Right ventricle myocardium superior (tissue), 1 donor: Measurements from ENCODE around the gene IL22RA2. TPM values are rescaled to one million over a fixed set of nuclear protein-coding genes. Genes with fewer than 3 reads are reported as not detected.

ENCODE experiments used
- ATAC-seq: fragments of 200-7000 bp; cut with Tn5 transposase; one replicate; pipeline ENCODE4 v1.9.1; 2020; ENCODE audit warnings: mild to moderate bottlenecking; ENCODE audit not compliant: poor library complexity
- DNase-seq: peaks from one replicate; pipeline ENCODE4 v3.0.0-alpha.2; 2020
- intact Hi-C: fragments of 100-400 bp; cut with DNase I; formaldehyde crosslinking; loops from one replicate; pipeline ENCODE4 v1.11.2; 2022
- total RNA-seq: library from RNA; stranded (reverse); fragmentation: NEBNext Ultra II Directional; extraction: Animal tissue kit (Norgen Biotek cat#: 25700); gene quantifications from one replicate; pipeline ENCODE4 v1.2.1, GENCODE V29; 2021
- donor health status: DM: no; HTN: yes; CAD: no; lungs with severe emphysema.

IL22RA2 gene
- total RNA-seq, 1 donor from 2014 or later = not detected

- intact Hi-C loops = no loop called here
- no peak for ATAC-seq
- DNase-seq = no peak
Observed at GRCh38 chr6:137148306-137149034, 25.0 kb downstream of the IL22RA2 start.

DNA sequence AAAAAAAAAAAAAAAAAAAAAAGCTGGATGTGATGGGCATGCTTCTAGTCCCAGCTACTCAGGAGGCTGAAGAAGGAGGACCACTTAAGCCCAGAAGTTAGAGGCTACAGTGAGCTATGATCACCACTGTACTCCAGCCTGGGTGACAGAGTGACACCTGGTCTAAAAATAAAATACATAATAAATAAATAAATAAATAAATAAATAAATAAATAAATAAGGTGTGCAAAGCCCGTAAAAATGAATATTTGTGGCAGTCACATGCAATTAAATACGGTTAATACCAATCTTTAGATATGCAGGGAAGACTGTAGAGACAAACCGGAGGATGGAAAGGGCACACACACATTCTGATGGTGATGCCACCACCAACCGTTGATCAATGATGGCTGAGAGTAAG lies 26.2 kb downstream of the IL22RA2 start:
- no peak for DNase-seq
- no peak for ATAC-seq
- intact Hi-C loops = no loop called here

- DNase-seq = no peak
- no peak for ATAC-seq
- intact Hi-C loops = no loop called here
Observed at GRCh38 chr6:137146206-137146605, 27.2 kb downstream of the IL22RA2 start.

GRCh38 chr6:137145421-137145820 lies 28.0 kb downstream of the IL22RA2 start:
- DNase-seq (no peak), ATAC-seq (no peak)
- intact Hi-C loops = no loop called here

DNA sequence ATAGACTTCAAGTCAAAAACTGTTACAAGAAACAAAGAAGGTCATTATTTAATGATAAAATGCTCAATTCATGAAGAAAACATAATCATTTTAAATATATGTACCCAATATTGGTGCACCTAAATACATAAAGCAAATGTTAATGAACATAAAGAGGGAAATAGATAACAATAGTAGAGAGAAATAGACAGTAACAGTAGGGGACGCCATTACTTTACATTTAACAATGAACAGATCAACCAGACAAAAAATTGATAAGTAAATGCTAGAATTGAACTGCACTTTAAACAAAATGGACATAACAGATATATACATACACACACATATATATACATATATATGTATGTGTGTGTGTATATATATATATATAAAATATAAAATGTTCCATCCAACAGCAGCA lies 37.4 kb downstream of the IL22RA2 start:
- ATAC-seq (no peak), DNase-seq (no peak)
- intact Hi-C loops = no loop called here

DNA sequence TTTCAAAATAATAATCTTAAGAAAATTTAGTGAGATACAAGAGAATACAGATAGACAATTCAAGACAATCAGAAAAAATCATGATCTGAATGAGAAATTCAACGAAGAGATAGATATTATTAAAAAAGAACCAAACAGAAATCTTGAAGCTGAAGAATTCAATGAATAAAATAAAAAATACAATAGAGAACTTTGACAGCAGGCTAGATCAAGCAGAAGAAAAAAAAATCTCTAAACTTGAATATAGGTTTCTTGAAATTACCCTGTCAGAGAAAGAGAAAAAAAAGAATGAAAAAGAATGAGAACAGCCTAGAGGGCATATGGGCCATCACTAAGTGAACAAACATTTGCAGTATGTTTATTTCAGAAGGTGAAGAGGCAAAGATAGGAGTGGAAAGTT lies 39.0 kb downstream of the IL22RA2 start:
- intact Hi-C loops = no loop called here
- DNase-seq (no peak), ATAC-seq (no peak)

DNA sequence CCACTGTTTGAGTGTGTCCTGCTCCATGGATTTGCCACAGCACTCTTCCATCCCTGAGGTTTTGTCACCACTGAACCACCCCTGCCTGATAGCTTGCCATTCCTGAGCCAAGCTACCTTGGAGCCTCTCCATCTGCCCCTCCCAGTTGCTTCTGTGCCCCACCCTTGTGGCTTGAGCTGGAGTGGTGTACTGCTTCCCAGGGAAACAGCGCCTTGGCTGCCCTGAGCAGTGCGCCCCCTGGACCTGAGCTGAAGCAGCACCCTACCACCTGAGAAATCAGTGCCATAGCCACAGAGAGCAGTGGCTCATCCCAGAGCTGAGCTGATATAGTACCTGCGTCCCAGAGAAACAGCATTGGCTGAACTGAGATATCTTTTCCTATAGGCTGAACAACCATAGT lies 40.3 kb downstream of the IL22RA2 start:
- no peak for DNase-seq
- intact Hi-C loops = no loop called here
- no peak for ATAC-seq

DNA sequence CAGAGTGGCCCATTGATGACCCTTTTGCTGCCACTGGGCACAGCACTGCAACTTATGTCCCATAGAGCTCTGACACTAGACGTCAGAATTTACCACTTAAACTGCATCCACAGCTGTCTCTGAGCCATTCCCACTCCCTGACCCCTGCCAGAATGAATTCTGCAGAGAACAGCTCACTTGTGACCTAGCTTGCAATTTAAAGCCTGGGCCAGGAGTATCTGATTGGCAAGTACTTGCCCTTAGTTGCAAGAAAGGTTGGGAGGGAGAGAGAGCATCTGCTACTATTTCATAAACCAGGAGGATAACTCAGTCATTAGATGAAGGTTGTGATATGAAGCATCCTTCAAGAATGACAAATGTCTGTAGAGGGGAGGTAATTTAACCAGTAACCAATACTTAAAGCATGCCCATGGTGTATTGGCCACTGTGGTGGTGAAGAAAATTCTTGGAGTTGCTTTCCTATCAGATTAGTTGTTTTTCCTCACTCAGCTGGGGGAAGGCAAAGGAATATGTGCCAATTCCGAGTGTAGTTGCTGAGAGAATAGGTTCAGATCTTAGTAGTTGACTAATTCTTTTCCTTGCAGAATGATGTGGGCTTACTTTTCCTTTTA lies 46.5 kb downstream of the IL22RA2 start:
- ATAC-seq (peak; percentile 77), DNase-seq (no peak)
- intact Hi-C loops = no loop called here

GRCh38 chr6:137123078-137123477 lies 50.4 kb downstream of the IL22RA2 start:
- no peak for ATAC-seq
- no peak for DNase-seq
- intact Hi-C loops = no loop called here

DNA sequence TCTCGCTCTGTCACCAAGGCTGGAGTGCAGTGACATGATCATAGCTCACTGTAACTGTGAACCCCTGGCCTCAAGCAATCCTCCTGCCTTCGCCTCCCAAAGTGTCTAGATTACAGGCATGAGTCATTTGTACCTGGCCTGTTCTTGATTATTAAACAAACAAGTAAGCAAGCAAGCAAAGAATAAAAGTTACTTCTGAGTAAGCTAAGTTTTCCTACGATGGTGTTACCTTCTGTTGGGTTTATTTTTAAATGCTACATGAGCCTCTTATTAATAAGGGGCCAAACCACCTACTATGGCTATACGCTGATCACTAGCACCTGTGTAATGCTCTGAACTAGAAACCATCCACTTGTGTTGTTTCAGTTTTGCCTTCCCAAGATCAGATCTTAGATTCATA lies 50.8 kb downstream of the IL22RA2 start:
- DNase-seq = no peak
- intact Hi-C loops = no loop called here
- no peak for ATAC-seq

GRCh38 chr6:137121401-137121997 lies 51.9 kb downstream of the IL22RA2 start:
- intact Hi-C loops = no loop called here
- ATAC-seq = no peak

DNA sequence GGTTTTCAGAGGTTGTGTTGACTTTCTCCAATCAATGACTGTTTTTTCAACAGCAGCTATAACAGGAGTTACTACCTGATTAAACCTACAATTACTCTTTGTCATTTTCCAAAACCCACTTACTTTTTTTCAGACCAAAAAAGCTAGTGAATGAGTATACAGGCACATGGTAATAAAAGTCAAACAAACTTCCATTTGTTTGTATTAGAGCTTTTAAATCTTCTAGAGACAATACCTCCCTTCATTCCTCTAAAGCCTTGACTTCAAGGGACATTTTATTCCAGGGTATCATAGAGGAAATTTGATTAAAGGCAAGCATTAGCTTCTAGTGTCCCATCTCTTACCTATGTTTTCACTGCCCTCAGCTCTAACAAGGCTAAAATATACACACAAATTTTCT lies 52.7 kb downstream of the IL22RA2 start:
- DNase-seq (no peak), ATAC-seq (no peak)
- intact Hi-C loops = no loop called here

More at GRCh38 chr6:137121401-137121997, 51.9 kb downstream of the IL22RA2 start:
- DNase-seq = no peak

- intact Hi-C loops = no loop called here
- ATAC-seq (peak; percentile 90), DNase-seq (no peak)
Observed at GRCh38 chr6:137119196-137120104, 54.0 kb downstream of the IL22RA2 start.

- intact Hi-C loops = no loop called here
- ATAC-seq (no peak), DNase-seq (no peak)
Observed at GRCh38 chr6:137117581-137117980, 55.9 kb downstream of the IL22RA2 start.

DNA sequence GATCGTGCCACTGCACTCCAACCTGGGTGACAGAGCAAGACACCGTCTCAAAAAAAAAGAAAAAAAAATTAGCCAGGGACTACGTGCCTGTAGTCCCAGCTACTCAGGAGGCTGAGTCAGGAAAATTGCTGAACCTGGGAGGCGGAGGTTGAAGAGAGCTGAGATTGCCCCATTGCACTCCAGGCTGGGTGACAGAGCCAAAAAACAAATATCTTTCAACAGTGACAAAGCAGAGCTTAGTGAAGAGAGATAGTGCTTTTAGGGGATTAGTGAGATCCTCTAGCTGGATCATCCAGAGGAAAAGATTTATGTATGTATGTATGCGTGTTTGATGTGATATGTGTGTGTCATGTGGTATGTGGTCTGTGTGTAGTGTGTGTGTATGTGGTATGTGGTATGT lies 56.6 kb downstream of the IL22RA2 start:
- DNase-seq (no peak), ATAC-seq (no peak)
- intact Hi-C loops = no loop called here

DNA sequence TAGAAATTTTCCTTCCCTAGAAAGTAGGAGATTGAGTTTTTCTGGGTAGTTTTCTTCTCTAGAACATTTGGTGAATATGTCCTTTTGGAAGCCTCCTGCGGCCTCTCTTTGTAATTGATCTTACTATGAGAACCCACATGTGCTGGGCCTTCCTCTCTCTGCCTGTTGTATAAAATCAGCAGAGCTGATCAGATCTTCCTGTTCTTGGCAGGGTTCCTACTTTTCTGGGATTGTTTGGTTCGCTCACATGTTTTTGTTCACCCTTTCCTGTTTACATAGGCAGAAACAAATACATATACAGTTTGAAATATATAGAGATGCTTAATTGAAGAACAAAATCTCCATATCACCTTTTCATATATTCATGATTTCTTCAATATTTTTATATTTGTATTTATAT lies 57.8 kb downstream of the IL22RA2 start:
- DNase-seq (no peak), ATAC-seq (no peak)
- intact Hi-C loops = no loop called here

DNA sequence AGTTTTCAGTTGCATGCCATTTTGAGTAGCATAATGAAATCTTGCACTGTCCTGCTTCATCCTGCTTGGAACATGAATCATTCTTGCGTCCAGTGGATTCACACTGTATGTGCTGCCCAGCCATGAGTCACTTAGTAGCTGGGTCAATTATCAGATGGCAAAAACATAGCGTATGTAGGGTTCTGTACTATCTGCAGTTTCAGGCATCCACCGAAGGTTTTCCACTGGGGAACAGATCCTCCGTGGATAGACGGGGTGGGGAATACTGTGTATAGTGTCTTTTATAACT lies 61.4 kb downstream of the IL22RA2 start:
- intact Hi-C loops = no loop called here
- DNase-seq = no peak
- ATAC-seq = no peak

DNA sequence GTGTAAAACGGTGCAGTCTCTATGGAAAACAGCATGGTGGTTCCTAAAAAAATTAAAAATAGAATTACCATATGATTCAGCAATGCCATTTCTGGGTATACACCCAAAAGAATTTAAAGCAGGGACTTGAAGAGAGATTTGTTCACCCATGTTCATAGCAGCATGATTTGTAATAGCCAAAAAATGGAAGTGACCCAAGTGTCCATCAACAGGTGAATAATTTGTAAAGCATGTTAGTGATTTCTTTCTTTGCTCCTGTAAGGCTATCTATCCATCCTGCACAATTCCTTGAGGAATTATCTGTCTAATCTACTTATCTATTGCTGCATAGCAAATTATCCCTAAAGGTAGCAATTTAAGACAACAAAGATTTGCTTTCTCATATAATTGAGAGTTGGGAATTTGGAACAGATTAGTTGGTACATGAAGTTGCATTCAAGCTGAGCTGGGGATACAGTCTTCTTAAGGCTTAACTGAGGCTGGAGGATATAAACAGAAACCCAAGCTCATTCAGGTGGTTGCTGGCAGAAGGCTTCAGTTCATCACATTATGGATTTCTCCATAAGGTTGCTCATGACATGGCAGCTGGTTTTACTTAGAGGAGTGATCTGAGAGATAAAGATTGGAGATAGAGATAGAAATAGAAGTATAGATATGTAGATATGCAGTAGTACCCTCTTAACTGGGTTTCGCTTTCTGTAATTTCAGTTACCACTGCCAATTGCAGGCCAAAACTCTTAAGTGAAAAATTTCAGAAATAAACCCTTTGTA lies 62.0 kb downstream of the IL22RA2 start:
- intact Hi-C loops = no loop called here
- no peak for ATAC-seq
- no peak for DNase-seq

DNA sequence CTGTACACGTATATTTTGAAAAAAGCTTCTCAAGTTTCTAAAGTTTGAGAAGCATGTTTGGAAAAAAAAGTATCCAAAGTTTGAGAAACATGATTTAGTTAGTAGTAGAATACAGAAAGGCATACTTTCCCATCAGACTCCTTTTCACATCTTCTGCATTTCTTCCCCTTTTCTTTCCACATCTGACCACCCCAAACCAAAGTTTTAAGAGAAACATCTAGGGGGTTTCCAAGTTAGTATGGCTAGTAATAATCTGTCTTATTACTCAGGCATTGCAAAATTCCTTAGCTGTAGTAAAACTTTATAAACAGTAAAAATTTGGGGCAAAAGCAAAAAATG lies 65.7 kb downstream of the IL22RA2 start:
- intact Hi-C loops = no loop called here
- DNase-seq = no peak
- ATAC-seq = no peak
